RWPE1 (cell line): Measurements from ENCODE around the gene COL15A1.

Experiments
- CTCF ChIA-PET: fragments of 350-600 bp; sonication (Branson Sonifier 250); formaldehyde crosslinking; extraction: SDS; loops from one replicate; lab custom pipeline; 2021; lab: Yijun Ruan, JAX
- POLR2A ChIA-PET: fragments of 400-600 bp; formaldehyde crosslinking; extraction: SDS; loops from one replicate; lab custom pipeline; 2020; ENCODE audit warnings: antibody characterized with exemption; ENCODE audit not compliant: low non-redundant PET; lab: Yijun Ruan, JAX
- DNase-seq: peaks from one replicate; pipeline ENCODE4 v3.0.0; 2012; ENCODE audit warnings: low spot score
- H3K27ac ChIP-seq: fragments of 450-650 bp; 2 replicates; pipeline ENCODE4 v1.5.1; 2017
- CTCF ChIP-seq: fragments of 450-650 bp; conservative IDR thresholded peaks from 2 replicates; pipeline ENCODE4 v1.5.1; 2017; ENCODE audit warnings: low read depth, mild to moderate bottlenecking

COL15A1 gene

GRCh38 chr9:99056186-99056585 lies 112.5 kb downstream of the COL15A1 start:
- TF ChIP-seq CTCF = no peak
- DNase-seq = no peak
- no peak overlapping the region for H3K27ac ChIP-seq
- POLR2A ChIA-PET = no interaction called here
- CTCF ChIA-PET = interaction anchor here (0.6 to 0.7 kb wide), 3 partner anchors 36 to 197 kb away, joined by 3 read pairs; no protein-coding TSS in a partner anchor

- TF ChIP-seq CTCF = no peak
- DNase-seq = peak; percentile 36
- ChIA-PET POLR2A (no interaction called here), CTCF (no interaction called here)
- no peak overlapping the region for H3K27ac ChIP-seq
Measured at GRCh38 chr9:99056886-99057664, 113.4 kb downstream of the COL15A1 start.

GRCh38 chr9:99057665-99058625 lies 114.2 kb downstream of the COL15A1 start:
- no peak for TF ChIP-seq CTCF
- no peak overlapping the region for H3K27ac ChIP-seq
- ChIA-PET POLR2A (no interaction called here), CTCF (interaction anchor here (0.6 kb wide), 1 partner anchor 19 kb away, joined by 3 read pairs; no protein-coding TSS in a partner anchor)
- no peak for DNase-seq

- ChIA-PET POLR2A (no interaction called here), CTCF (interaction anchor here (0.6 to 1.0 kb wide), 2 partner anchors 61 to 86 kb away, joined by 3 read pairs; no protein-coding TSS in a partner anchor)
- DNase-seq = no peak
- no peak for TF ChIP-seq CTCF
- no peak overlapping the region for H3K27ac ChIP-seq
Measured at GRCh38 chr9:99058964-99059921, 115.5 kb downstream of the COL15A1 start.

GRCh38 chr9:99060621-99061020 lies 116.9 kb downstream of the COL15A1 start:
- no peak for DNase-seq
- CTCF ChIA-PET = interaction anchor here (0.6 kb wide), 1 partner anchor 59 kb away, joined by 3 read pairs; no protein-coding TSS in a partner anchor
- POLR2A ChIA-PET = no interaction called here
- H3K27ac ChIP-seq = no peak overlapping the region
- no peak for TF ChIP-seq CTCF
